ENCODE measurements around the gene TAF1D. TPM values are rescaled to one million over a fixed set of nuclear protein-coding genes. Genes with fewer than 3 reads are reported as not detected.

Gene TAF1D
- total RNA-seq, 1 experiment from 2014 or later, result 275 TPM

DNA sequence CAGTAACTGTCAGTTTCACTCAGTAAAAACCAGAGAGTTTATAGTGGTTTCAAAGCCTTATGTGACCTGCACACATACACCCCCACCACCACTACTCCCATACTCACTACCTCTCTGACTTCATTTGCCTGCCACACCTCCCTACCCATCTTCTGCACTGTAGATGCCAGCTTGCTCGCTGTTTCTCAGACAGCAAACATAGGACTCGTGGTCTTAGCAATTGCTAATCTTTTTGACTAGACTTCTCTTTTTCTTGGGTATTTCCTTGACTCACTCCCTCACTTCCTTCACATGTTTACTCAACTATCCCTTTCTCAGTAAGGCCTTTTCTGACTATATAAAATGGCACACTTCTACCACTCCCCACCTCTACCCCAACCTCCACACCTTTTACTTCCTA lies 52.1 kb downstream of the TAF1D start:
- intact Hi-C loops (cut with micrococcal nuclease; ENCODE audit: unreplicated experiment), result no loop called here
- no peak overlapping the region for H3K4me3 ChIP-seq (ENCODE audit: low read depth, low read length, poor library complexity, severe bottlenecking)
- H3K27ac ChIP-seq (ENCODE audit: low read depth, low read length, poor library complexity, severe bottlenecking), result no peak overlapping the region
- CTCF ChIA-PET, result no interaction called here
- no TSS peak for BruUV-seq (replicated peaks)
- no peak for TF ChIP-seq EZH2 (IDR thresholded peaks at IDR 0.05; ENCODE audit: borderline replicate concordance, low read depth, low read length, poor library complexity, severe bottlenecking)
- TF ChIP-seq, protein P1, sequence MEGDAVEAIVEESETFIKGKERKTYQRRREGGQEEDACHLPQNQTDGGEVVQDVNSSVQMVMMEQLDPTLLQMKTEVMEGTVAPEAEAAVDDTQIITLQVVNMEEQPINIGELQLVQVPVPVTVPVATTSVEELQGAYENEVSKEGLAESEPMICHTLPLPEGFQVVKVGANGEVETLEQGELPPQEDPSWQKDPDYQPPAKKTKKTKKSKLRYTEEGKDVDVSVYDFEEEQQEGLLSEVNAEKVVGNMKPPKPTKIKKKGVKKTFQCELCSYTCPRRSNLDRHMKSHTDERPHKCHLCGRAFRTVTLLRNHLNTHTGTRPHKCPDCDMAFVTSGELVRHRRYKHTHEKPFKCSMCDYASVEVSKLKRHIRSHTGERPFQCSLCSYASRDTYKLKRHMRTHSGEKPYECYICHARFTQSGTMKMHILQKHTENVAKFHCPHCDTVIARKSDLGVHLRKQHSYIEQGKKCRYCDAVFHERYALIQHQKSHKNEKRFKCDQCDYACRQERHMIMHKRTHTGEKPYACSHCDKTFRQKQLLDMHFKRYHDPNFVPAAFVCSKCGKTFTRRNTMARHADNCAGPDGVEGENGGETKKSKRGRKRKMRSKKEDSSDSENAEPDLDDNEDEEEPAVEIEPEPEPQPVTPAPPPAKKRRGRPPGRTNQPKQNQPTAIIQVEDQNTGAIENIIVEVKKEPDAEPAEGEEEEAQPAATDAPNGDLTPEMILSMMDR (conservative IDR thresholded peaks at IDR 0.05; ENCODE audit: low read depth, low read length), result no peak
- no peaks in the 10 kb centered on the region for H3K9me3 ChIP-seq (ENCODE audit: low read depth, low read length, poor library complexity, severe bottlenecking)
- no peaks in the 10 kb centered on the region for H3K4me1 ChIP-seq (ENCODE audit: insufficient read depth, low read length, poor library complexity, severe bottlenecking)
- no peaks in the 10 kb centered on the region for H3K27me3 ChIP-seq (replicated peaks; ENCODE audit: insufficient read depth, low read depth, low read length, poor library complexity)
- POLR2A ChIA-PET (ENCODE audit: low non-redundant PET), result no interaction called here
- no peak for DNase-seq (ENCODE audit: low spot score)
- H3K36me3 ChIP-seq (ENCODE audit: insufficient read depth, low read length, poor library complexity, severe bottlenecking), result peaks cover 78% of the 10 kb centered on the region

DNA sequence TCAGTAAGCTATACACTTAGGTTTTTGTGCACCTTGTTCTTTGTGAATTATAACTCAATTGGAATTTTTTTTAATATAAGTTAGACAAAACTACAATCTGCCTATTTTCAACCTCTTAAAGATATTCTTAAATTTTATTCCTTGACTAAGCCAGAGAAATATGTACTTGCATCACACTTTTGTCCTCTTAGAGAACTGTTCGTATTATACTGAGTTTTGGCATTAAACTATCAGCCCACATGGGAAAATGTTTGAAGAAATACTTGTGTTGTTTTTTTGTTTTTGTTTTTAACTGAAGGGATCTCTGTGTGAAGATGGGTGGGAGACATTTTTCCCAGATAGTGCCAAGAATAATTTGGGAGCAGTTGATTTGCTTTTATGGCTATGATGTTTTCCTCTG lies 54.5 kb downstream of the TAF1D start:
- H3K9me3 ChIP-seq (ENCODE audit: low read depth, low read length, poor library complexity, severe bottlenecking), result no peaks in the 10 kb centered on the region
- ChIA-PET CTCF (no interaction called here), POLR2A (ENCODE audit: low non-redundant PET) (no interaction called here)
- H3K4me1 ChIP-seq (ENCODE audit: insufficient read depth, low read length, poor library complexity, severe bottlenecking), result no peaks in the 10 kb centered on the region
- DNase-seq (ENCODE audit: low spot score), result no peak
- H3K27me3 ChIP-seq (replicated peaks; ENCODE audit: insufficient read depth, low read depth, low read length, poor library complexity), result no peaks in the 10 kb centered on the region
- H3K27ac ChIP-seq (ENCODE audit: low read depth, low read length, poor library complexity, severe bottlenecking), result no peak overlapping the region
- no peak for TF ChIP-seq EZH2 (IDR thresholded peaks at IDR 0.05; ENCODE audit: borderline replicate concordance, low read depth, low read length, poor library complexity, severe bottlenecking)
- TF ChIP-seq, protein P1 (conservative IDR thresholded peaks at IDR 0.05; ENCODE audit: low read depth, low read length), result no peak
- intact Hi-C loops (cut with micrococcal nuclease; ENCODE audit: unreplicated experiment), result no loop called here
- H3K36me3 ChIP-seq (ENCODE audit: insufficient read depth, low read length, poor library complexity, severe bottlenecking), result peaks cover 83% of the 10 kb centered on the region
- no peak overlapping the region for H3K4me3 ChIP-seq (ENCODE audit: low read depth, low read length, poor library complexity, severe bottlenecking)
- BruUV-seq (replicated peaks), result no TSS peak

DNA sequence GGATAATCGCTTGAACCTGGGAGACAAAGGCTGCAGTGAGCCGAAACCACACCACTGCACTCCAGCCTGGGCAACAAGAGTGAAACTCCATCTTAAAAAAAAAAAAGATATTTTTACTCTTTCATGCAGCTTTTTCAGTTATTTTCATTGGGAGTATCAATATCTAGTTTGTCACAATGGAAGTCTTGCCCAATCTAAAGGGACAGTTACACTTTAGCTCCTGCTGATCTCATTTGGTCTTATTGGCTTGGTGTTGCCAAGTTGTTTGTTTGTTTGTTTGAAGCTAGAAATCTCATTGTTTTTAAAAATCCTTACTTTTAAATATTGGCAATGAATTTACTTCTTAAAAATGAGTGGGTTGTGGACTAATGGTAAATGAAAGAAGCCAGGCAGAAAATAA lies 55.1 kb downstream of the TAF1D start:
- TF ChIP-seq, protein P1 (conservative IDR thresholded peaks at IDR 0.05; ENCODE audit: low read depth, low read length), result no peak
- TF ChIP-seq EZH2 (IDR thresholded peaks at IDR 0.05; ENCODE audit: borderline replicate concordance, low read depth, low read length, poor library complexity, severe bottlenecking), result no peak
- POLR2A ChIA-PET (ENCODE audit: low non-redundant PET), result no interaction called here
- no peak overlapping the region for H3K27ac ChIP-seq (ENCODE audit: low read depth, low read length, poor library complexity, severe bottlenecking)
- intact Hi-C loops (cut with micrococcal nuclease; ENCODE audit: unreplicated experiment), result no loop called here
- no peaks in the 10 kb centered on the region for H3K27me3 ChIP-seq (replicated peaks; ENCODE audit: insufficient read depth, low read depth, low read length, poor library complexity)
- H3K9me3 ChIP-seq (ENCODE audit: low read depth, low read length, poor library complexity, severe bottlenecking), result no peaks in the 10 kb centered on the region
- H3K4me3 ChIP-seq (ENCODE audit: low read depth, low read length, poor library complexity, severe bottlenecking), result no peak overlapping the region
- H3K36me3 ChIP-seq (ENCODE audit: insufficient read depth, low read length, poor library complexity, severe bottlenecking), result peaks cover 80% of the 10 kb centered on the region
- BruUV-seq (replicated peaks), result no TSS peak
- DNase-seq (ENCODE audit: low spot score), result no peak
- CTCF ChIA-PET, result no interaction called here
- no peaks in the 10 kb centered on the region for H3K4me1 ChIP-seq (ENCODE audit: insufficient read depth, low read length, poor library complexity, severe bottlenecking)

Small RNA genes within 50 kb of the gene (microRNA-seq; reads per million reads assigned to microRNA genes)
- 80.9 reads per million, percentile 62 among the genes with 10 or more reads in this experiment for gene MIR1304

Other genes with a start within 250 kb of the TAF1D start
- gene SMCO4, start 198.1 kb downstream of the TAF1D start, total RNA-seq (2021), result 9.3 and 11.9 TPM in 2 replicates
- 34.5 and 37.3 TPM in 2 replicates for gene CEP295, start 79.8 kb downstream of the TAF1D start, total RNA-seq (2021)
- gene C11orf54, start 177 bp upstream of the TAF1D start, total RNA-seq (2021), result 24.3 and 26.2 TPM in 2 replicates
- 63.4 and 67.9 TPM in 2 replicates for gene MED17, start 42.8 kb upstream of the TAF1D start, total RNA-seq (2021)
- gene VSTM5, start 109.1 kb upstream of the TAF1D start, total RNA-seq (2021), result not detected in 2 replicates

Measured in A673 (cell line).